Superior temporal gyrus (tissue), 1 donor: ENCODE measurements around the gene GARIN5A.

Source experiments
- DNase-seq: peaks from one replicate; pipeline ENCODE4 v3.0.0-alpha.2; 2016; ENCODE audit errors: extremely low spot score

GARIN5A gene

DNA sequence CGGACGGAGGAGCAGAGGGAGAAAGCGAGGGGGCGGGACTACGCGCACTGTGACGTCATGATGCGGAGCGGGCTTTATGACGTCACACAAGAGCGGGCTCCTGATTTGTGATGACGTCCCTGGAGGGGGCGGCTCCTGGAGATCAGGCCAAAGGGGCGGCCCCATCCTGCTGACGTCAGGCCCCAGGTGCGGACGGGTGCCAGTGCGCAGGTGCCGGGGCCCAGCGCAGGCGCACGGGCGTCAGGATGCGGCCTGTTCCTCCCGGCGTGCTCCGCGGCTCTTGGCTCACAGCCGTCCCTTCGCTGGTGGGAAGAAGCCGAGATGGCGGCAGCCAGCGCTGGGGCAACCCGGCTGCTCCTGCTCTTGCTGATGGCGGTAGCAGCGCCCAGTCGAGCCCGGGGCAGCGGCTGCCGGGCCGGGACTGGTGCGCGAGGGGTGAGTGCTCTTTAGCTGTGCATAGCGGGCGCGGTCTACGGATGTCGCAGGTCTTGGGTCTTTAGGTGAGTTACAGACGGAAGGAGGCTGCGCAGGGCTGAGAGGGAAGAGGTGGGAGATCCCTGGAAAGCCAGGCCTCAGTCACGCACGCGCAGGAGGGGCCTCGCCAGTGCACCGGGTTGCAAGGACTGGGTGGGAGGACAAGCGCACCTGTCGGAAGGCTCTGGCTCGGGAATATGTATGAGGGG lies at the start of gene GARIN5A, which contains the start of gene EMC10:
TSS of gene GARIN5A (minus strand) at position 625 of the 683 bp plus-strand sequence. CDS start at position 165, 460 bp downstream.
TSS of gene EMC10 (plus strand) at position 284 of the 683 bp plus-strand sequence. CDS start at position 322, 38 bp downstream.
- DNase-seq = peak; percentile 89

DNA sequence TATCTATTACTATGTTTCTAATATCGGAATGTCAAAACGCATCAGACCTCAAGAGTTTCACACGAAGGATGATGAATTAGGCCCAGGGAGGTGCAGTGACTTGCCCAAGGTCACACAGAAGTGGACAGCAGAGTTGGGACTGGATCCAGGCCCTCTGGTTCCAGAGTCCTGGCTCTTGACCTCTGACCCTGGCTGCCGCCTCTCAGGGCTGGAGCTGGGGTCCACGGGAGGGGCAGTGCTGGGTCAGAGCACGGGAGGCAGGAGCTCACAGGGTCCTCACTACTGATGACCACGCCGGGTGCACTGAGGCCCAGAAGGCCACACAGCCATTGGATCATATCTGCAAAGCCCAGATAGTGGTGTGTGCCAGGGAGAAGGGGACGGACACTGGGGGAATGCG lies 46.2 kb upstream of the GARIN5A start:
- no peak for DNase-seq

DNA sequence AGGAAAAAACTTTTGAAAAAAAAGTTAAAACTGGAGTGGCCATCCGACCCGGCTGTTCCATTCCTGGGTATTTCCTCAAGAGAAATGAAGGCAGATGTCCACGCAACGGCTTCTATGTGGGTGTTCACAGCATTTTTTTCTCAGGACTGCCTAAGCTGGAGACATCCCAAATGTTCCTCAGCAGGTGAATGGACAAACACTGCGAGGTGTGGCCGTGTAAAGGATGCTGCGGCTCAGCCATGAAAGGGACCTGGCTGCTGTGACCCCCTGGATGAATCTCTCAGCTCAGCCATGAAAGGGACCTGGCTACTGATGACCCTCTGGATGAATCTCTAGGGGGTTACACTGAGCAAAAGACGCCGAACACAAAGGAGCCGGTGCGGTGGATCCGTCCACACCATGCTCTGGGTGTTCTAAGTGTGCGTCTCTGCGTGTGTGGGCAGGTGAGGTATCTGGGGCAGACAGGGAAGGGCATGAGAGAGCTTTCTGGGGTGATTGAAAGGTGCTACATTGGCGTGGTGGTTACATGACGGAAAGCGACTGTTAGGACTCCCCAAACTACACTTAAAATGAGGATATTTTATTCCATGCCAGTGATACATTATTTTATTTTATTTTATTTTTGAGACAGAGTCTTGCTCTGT lies 44.3 kb upstream of the GARIN5A start:
- DNase-seq = no peak

DNA sequence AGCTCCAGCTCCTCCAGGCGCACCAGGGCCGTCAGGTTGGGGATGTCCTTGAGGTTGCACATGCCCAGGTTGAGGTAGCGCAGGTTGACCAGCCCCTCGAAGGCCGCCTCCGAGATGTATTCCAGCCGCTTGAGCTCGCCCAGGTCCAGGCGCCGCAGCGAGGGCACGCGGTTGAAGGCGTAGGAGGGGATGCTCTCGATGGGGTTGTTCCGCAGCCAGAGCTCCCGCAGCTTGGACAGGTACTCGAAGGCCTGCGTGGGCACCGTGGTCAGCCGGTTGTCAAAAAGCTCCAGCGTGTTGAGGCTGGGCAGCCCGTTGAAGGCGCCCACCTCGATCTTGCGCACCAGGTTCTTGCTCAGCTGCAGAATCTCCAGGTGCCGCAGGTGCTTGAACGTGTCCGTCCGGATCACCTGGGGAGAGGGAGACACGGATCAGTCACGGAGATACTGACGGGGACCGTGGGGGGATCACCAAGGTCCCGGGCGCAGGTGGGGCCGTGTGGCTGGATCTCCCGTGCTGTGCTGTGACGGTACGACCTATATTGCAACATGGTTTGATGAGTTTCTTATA lies 42.4 kb upstream of the GARIN5A start:
- no peak for DNase-seq

DNA sequence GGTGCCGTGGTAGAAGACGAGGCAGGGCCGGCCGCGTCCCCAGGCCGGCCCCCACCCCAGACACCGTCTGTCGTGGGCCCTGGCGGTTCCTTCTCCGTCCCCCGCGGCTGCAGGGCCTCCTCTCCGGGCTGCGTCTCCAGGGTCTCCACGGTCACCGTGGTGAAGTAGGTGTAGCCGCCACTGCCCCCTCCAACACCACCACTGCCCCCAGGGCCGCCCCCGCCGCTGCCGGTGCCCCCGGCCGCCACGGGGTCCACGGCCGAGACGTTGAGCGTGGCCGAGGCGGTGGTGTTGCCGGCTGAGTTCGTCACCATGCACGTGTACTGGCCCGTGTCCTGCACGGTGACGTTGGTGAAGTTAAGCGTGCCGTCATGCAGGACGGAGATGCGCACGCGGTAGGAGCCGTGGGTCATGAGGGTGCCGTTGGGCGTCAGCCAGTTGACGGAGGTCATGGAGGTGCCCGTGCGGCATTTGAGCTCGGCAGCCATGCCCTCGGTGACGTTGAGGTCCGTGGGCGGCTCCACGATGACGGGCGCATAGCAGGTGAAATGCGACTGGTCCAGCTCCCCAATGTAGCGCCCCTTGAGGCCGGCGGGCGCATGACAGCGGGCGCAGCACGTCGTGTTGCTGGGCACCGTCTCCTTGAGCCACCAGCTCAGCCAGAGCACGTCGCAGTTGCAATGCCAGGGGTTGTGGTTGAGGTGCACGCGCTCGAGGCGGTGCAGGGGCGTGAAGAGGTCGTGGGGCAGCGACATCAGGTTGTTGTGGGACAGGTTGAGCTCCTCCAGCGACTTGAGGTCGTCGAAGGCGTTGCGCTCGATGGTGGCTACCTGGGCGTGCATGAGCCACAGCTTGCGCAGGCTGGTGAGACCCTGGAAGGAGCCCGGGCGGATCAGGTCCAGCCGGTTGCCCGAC lies 41.7 kb upstream of the GARIN5A start:
- no peak for DNase-seq

DNA sequence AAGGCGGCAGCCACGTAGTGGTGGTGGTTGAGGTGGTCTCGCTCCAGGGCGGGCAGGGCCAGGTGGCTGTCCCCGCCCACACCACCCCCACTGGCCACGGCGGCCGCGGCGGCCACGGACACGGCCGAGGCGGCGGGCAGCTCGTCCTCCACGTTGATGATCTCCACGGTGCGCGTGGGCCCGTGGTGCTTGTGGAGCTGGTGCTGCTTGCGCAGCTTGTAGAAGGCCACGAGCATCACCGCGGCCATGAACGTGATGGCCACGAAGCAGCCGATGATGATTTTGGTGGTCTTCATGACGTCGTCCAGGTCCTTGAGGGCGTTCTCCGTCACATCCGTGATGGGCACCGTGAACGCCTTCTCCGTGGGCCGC lies 41.0 kb upstream of the GARIN5A start:
- no peak for DNase-seq

DNA sequence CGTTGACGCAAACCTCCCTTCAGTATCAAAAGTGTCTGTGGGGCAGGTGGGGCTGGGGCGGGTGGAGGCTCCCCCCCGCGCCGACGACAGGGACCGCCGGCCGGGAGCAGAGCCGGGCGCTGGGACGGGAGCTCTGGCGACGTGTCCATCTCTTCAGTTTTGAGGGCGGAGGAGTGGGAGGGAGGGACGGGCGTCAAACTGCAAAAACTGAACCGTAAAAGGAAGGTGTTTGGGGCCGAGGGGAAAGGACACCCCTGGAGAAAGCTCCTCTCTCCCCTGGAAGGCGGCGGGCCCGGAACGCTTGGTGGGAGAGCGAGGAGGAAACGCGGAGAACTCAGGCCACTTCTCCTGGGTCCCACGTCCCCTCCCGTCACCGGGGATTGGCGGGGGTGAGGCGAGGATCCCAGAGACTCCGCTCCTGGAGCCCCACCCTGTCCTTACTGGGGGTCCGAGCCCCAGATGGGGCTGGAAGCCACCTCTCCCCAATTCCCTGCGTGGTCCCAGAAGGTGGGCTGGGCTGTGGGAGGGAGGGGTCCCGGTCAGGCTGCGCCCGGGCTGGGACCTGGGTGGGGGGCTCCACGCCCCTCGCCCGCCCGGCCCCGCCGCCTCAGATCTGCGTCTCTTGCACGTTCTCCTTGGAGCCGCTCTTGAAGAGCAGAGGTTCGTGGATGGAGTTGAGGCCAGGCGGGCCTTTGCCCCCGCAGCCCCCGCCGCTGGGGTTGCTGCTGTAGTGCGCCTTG lies 40.5 kb upstream of the GARIN5A start:
- DNase-seq = no peak

DNA sequence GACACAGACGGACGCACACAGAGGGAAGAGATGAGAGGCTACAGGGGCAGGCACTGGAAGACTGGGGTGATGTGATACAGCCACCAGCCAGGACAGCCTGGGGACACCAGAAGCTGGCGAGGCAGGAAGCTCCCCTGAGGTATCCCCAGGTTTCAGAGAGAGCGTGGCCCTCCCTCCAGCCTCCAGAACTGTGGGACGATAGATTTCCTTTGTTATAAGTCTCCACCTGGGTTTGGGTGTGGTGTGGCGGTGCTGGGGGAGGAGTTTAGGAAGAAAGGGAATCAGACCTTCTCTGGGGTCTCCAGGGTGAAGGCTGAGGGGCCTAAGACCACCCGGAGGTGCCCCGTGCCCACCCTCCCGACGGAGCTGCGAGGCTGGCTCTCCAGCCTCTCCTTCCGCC lies 39.8 kb upstream of the GARIN5A start:
- DNase-seq = no peak

DNA sequence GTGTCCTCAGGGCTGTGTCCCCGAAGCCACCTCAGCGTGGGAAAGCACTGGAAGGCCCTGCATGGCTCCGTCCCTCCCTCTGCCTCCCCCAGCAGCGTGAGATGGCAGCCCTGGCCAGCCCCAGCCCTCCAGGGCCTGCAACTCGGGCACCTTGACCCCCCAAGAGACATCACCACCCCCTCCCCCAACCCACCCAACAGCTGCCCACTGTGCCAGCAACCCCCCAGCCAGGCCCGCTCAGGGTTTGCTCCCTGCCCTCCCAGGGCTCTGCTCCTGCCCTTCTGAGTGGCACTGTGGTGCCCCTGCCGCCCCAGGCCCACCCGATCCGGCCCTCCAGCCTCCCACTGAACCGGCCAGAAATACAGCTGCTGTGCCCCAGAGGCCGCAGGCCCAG lies 38.5 kb upstream of the GARIN5A start:
- DNase-seq = no peak

DNA sequence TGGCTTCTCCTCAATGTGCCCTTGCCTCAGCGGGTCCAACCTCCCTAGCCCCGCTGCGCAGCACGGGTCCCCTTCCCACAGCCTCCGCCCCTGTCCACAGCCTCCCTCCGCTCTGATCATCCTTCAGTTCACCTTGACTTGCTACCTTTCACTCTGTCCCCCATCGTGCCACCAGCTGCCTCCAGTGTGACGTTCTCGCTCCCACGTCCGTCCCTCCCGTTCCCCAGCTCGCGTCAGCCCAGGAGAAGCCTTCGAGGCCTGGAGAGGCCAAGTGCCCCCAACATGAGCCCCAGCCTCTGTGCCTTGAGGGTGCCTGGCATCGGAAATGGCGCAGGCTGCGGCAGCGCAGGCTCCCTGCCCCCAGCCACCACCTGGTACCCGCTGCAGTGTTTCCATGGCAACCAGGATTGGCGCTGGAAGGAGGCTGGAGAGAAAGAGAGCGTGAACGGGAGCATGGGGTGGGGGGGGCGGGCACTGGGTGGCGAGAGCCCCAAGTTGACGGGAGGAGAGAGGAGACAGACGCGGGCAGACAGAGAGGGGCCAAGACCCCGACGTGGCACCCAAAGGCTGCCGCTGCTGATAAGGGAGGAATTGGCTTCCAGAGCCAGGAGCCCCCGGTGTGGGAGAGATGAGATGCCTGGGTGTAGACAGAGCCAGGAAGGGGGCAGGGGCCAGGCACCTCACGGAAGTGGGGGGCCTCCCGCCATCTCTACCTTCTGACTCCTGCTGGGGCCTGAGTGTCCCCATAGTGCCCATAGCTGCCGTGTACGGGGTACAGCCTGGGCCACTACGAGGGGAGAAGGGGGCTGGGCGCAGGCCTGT lies 37.9 kb upstream of the GARIN5A start:
- DNase-seq = peak; percentile 84

DNA sequence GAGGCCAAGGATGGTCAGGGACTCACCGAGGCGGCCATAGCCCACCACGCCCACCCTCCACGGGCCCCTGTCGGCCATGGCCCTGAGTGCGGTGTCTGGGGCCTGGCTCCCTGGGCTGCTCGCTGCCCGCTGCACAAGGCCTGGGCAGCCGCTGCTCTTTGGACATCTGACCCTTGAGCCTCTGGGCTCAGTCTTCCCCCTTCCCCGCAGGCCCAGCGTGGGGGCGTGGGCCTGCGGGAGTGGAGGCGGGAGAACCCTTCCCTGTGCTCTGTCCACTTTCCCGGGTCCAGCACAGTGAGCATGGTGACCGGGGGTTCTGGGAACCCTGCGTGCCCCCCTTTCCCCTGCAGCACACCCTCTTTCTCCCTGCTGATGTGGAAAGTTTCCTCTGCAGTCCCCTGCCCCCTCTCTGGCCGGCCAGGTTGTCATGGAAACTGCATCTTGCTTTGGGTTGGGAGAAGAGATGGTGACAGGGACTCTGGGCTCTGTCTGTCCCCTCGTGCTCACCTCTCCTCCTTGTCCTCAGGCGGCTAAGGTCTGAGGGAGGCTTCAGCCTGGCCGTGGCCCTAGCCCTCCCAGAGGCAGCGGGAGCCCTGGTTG lies 37.2 kb upstream of the GARIN5A start, which contains the start of gene ASPDH:
TSS of gene ASPDH (minus strand) at position 168 of the 600 bp plus-strand sequence. CDS start at position 78, 90 bp downstream.
- DNase-seq = no peak

DNA sequence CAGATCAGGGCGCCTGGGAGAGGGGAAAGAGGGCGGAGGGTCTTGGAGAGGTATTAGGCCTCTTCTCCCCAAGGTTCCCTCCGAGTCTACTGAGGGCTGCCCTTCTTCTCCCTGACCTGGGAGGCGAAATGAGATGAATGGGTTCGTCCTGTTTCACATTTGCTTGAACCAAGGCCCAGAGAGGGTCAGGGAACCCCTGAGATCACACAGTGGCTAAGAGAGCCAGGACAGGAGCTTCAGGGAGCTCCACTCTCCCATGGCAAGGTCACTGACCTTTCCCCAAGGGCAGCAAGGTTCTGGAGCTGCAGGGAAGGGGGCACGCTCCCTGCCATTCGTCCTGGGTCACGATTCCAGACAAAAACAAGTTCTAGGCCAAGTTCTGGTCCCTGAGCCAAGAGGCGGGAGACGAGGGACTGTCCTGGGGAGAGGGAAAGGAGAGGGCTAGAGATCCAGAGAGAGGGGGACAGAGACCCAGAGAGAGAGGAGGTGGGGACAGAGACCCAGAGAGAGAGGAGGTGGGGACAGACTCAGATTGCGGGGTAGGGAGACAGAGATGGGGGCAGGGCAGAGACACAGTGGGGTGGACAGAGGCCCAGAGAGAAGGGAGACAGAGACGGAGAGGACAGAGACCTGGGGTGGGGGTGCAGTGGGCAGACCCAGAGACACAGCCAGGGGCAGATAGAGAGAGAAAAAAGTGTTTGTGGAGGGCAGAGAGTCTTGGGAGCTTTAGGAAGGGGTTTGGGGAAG lies 36.5 kb upstream of the GARIN5A start:
- DNase-seq = no peak

DNA sequence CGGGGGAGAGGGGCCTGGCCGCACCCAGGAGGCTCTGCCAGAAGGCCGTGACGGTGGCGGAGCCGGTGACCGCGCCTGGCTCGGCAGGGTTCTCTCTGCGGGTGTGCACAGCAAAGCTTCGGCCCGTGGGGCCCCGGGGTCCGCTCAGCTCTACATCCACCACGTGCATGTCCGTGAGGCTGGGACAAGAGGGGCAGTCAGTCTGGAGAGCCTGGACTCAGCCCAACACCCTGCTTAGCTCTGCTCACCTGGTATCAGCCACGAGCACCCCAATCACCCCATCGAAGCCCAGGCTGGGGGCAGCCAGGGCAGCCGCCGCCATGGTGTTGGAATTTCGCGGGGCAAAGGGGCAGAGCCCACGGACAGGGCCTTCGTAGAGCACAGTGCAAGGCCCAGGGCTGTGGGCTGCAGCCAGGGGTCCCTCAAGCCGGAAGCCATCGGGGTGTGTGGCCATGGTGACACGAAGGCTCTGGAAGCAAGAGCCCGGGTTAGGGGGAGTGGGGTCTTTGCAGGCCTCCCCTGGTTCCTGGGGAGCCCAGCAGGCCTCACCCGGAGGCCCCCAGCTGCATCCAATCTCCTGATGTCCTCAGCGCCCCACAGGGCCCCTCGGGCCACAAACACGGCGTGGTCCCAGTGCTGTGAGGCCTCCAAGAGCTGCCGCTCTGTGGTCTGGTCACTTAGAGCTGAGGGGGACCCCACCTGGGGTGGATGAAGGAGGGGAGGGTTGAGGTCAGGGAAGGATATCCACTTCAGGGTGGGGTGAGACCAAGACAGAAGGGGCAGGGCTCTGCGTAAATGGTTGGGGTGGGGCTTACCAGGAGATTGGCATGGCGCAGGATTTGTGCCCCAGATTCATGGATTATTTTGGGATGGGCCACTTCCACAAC lies 35.7 kb upstream of the GARIN5A start:
- no peak for DNase-seq

DNA sequence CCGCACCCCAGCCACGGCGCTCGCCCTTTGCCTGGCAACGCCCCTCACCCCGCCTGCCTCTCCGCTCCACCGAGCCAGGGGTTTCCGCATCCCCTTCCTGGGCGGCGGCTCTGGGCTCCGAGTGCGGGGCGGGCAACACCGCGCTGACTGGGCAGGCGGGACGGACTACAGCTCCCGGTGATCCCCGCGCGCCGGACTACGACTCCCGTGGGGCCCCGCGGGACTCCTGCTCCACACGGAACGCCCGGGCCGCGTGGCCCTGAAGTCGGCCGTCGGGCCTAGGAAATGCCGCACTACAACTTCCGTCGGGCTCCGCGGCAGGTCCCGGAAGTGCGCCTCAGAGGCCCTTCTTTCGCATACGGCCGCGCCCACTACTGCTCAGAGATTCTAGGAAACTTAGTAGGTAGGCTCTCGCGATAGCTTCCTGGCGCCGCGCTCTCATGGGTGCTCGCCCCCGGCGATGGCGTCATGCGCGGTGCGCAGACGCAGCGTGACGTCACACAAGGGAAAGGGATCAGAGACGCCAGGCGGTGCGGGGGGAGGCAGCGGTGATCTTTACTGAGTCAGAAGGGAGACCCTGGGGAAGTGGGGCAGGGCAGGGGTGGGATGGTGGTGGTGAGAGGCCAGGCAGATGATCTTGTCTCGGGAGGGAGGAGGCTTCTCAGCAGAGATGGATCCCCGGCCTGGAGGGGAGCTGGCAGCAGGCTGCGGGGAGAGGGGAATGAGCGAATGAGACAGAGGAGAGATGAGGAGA lies 34.6 kb upstream of the GARIN5A start, which contains the start of gene JOSD2:
TSS of gene JOSD2 (minus strand) at position 123 of the 754 bp plus-strand sequence. CDS start 760 bp downstream, outside the sequence.
- peak; percentile 99 for DNase-seq

DNA sequence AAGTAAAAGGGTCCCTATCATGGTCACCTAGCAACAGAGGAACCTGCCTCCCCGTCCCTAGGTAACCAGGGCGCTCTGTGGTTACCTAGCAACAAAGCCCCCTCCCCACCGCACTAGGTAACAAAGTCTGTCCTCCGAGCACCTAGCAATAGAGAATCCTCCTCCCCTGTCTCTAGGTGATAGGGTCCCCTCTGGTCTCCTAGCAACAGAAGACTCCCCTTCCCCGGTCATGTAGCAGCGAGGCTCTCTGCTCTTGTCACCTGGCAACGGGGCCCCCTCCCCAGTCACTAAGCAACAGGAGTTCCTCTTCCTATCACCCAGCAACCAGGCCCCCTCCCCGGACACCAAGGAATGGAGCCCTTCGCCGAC lies 34.0 kb upstream of the GARIN5A start:
- no peak for DNase-seq

DNA sequence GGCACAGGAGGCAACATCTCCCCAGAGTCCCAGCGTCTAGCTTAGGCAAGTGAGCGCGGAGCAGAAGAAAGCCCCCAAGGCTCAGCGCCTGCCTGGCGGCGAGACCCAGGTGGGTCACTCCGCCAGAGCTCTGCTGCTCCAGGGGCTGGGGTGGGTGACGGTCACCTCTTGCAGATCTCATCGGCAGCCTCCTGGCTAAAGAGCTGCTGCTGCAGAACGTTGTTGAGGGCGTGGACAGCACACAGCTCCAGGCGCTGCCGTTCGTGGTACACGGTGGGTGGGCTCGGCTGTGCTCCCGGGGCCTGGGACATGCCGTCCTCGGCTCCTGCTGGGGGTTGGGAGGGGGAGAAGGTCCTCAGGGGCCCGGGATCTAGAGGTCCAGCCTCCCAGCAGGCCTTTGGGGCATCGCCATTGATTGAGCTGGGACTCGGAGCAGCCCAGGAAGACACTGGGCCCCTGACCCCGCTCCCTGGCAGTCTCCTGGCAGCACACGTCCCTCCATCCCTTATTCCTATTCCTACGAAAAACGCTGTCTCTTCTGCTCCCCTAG lies 33.5 kb upstream of the GARIN5A start:
- DNase-seq = no peak

DNA sequence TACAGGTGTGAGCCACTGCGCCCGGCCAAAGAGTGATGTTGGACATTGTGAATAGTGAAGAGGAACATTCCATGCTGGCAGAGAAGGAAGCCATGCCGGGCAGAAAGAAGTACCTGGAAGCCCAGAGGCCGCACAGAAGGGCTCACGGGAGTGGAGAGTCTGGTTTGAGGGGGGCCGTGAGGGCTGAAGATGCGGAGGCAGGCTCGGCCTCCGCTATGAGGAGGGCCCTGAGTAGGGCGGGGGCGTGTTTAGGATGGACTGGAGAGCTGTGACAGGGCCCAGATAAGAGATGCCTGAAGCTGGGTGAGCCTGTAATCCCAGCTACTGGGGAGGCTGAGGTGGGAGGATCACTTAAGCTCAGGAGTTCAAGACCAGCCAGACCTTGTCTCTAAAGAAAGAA lies 32.7 kb upstream of the GARIN5A start:
- DNase-seq = no peak
